Right cardiac atrium (tissue), 5 donors: ENCODE results near the gene DDR1. TPM values are rescaled to one million over a fixed set of nuclear protein-coding genes. Genes with fewer than 3 reads are reported as not detected.
"Not testable (repeated sequence)": the region's sequence is repeated elsewhere in the genome, so short reads cannot be mapped to it uniquely, and the experiment has no call there.

Experiments
- ATAC-seq, 2 donors: fragments of 200-7000 bp; cut with Tn5 transposase; one replicate each; pipeline versions ENCODE4 v1.8.0 to v1.9.1; 2020; ENCODE audit warnings: moderate library complexity in 2 of 2, mild to moderate bottlenecking in 1 of 2
- DNase-seq, 3 donors: peaks; one replicate each; pipeline ENCODE4 v3.0.0-alpha.2; 2020
- H3K27ac ChIP-seq: one replicate; pipeline ENCODE4 v1.5.1; 2013; ENCODE audit warnings: mild to moderate bottlenecking, low read length, control low read depth, moderate library complexity
- H3K27me3 ChIP-seq: one replicate; pipeline ENCODE4 v1.6.1; 2013; ENCODE audit not compliant: control insufficient read depth, insufficient read depth
- H3K4me1 ChIP-seq: one replicate; pipeline ENCODE4 v1.6.1; 2013; ENCODE audit warnings: low read length; ENCODE audit not compliant: control insufficient read depth, insufficient read depth
- H3K4me3 ChIP-seq: one replicate; pipeline ENCODE4 v1.5.1; 2013; ENCODE audit warnings: low read length, control low read depth
- H3K9me3 ChIP-seq: one replicate; pipeline ENCODE4 v1.6.1; 2013; ENCODE audit warnings: low read length; ENCODE audit not compliant: control insufficient read depth
- WGBS: extraction: QIAGEN DNeasy Blood & Tissue Kit; methylation state at CpG from one replicate; pipeline ENCODE4 v1.1.7; 2013; 5-methylcytosine and 5-hydroxymethylcytosine counted together
- intact Hi-C, 4 donors: fragments of 100-400 bp; cut with DNase I; formaldehyde crosslinking; loops; one replicate each; pipeline versions ENCODE4 v1.11.0 to v1.14.0; 2022 to 2023
- polyA plus RNA-seq: library from polyadenylated mRNA; stranded (reverse); fragments of 200-250 nt; gene quantifications from one replicate; pipeline ENCODE4 v1.2.3, GENCODE V29; 2013
- total RNA-seq, 4 donors: library from RNA; stranded (reverse); fragmentation: NEBNext Ultra II Directional; extraction: Animal tissue kit (Norgen Biotek cat#: 25700); gene quantifications; one replicate each; pipeline ENCODE4 v1.2.1, GENCODE V29; 2021
- donor health status: healthy with polysubstance abuse.
- donor health status: DM: no; HTN: yes; CAD: no.
- donor health status: DM: no; HTN: no; CAD: no.
- donor health status: DM: no; HTN: yes; CAD: no; lungs with severe emphysema.
- donor health status: DM: yes; HTN: yes; CAD: no.

DDR1 gene
- total and polyA plus RNA-seq, 5 donors = 46.9 to 120 (median 97.1) TPM

GRCh38 chr6:30871592-30872183 is 12.6 kb upstream of the DDR1 start:
- Histone ChIP-seq H3K27ac (no peak overlapping the region), H3K4me1 (no peaks in the 10 kb centered on the region), H3K27me3 (no peaks in the 10 kb centered on the region), H3K9me3 (no peaks in the 10 kb centered on the region), H3K4me3 (no peak overlapping the region)
- no peak for DNase-seq
- ATAC-seq = no peak
- 79% methylated on average over 4 of the region's 4 CpGs for WGBS
- intact Hi-C loops = no loop called here

GRCh38 chr6:30873137-30873640 is 11.1 kb upstream of the DDR1 start:
- no peak overlapping the region for H3K27ac ChIP-seq
- H3K9me3 ChIP-seq = no peaks in the 10 kb centered on the region
- 96% methylated on average over 2 of the region's 2 CpGs for WGBS
- no peak overlapping the region for H3K4me3 ChIP-seq
- ATAC-seq (no peak), DNase-seq (no peak)
- intact Hi-C loops = no loop called here
- no peaks in the 10 kb centered on the region for H3K27me3 ChIP-seq
- no peaks in the 10 kb centered on the region for H3K4me1 ChIP-seq

- intact Hi-C loops, ATAC-seq, H3K27me3 ChIP-seq, H3K9me3 ChIP-seq, H3K4me3 ChIP-seq, H3K4me1 ChIP-seq, DNase-seq, H3K27ac ChIP-seq: not testable (repeated sequence)
- 98% methylated on average over 3 of the region's 3 CpGs for WGBS
Observed at GRCh38 chr6:30873795-30874194, 10.5 kb upstream of the DDR1 start.

GRCh38 chr6:30875244-30876038 is 8.9 kb upstream of the DDR1 start:
- ATAC-seq (no peak), DNase-seq (no peak)
- 90% methylated on average over 18 of the region's 18 CpGs for WGBS
- intact Hi-C loops = loop anchor here (2.0 to 5.0 kb wide), 2 partner anchors 47 to 48 kb away; no protein-coding TSS in a partner anchor
- no peaks in the 10 kb centered on the region for H3K4me1 ChIP-seq
- H3K9me3 ChIP-seq = no peaks in the 10 kb centered on the region
- H3K27me3 ChIP-seq = no peaks in the 10 kb centered on the region
- H3K4me3 ChIP-seq = no peak overlapping the region
- H3K27ac ChIP-seq = no peak overlapping the region

- H3K27ac ChIP-seq = no peak overlapping the region
- intact Hi-C loops = loop anchor here (2.0 to 5.0 kb wide), 2 partner anchors 47 to 49 kb away; no protein-coding TSS in a partner anchor
- H3K4me3 ChIP-seq = no peak overlapping the region
- peak in 1 of 2 donors; percentile 41 for ATAC-seq
- H3K4me1 ChIP-seq = no peaks in the 10 kb centered on the region
- H3K27me3 ChIP-seq = no peaks in the 10 kb centered on the region
- no peak for DNase-seq
- 42% methylated on average over 4 of the region's 4 CpGs for WGBS
- no peaks in the 10 kb centered on the region for H3K9me3 ChIP-seq
Observed at GRCh38 chr6:30876039-30876730, 8.1 kb upstream of the DDR1 start.

- peak; percentile 90 to 98 (median 94) for DNase-seq
- H3K4me1 ChIP-seq = peaks cover 5% of the 10 kb centered on the region
- 13% methylated on average over 15 of the region's 15 CpGs for WGBS
- peak; percentile 88 to 92 for ATAC-seq
- no peaks in the 10 kb centered on the region for H3K9me3 ChIP-seq
- intact Hi-C loops = loop anchor here (2.0 to 5.0 kb wide), 2 partner anchors 49 to 50 kb away; no protein-coding TSS in a partner anchor
- H3K27me3 ChIP-seq = no peaks in the 10 kb centered on the region
- H3K4me3 ChIP-seq = peak overlapping the region; percentile 46
- peak overlapping the region; percentile 91 for H3K27ac ChIP-seq
Observed at GRCh38 chr6:30877419-30878262, 6.7 kb upstream of the DDR1 start.

- no peaks in the 10 kb centered on the region for H3K9me3 ChIP-seq
- WGBS = 81% methylated on average over 8 of the region's 8 CpGs
- H3K27me3 ChIP-seq = no peaks in the 10 kb centered on the region
- DNase-seq (no peak), ATAC-seq (no peak)
- no peak overlapping the region for H3K27ac ChIP-seq
- peaks cover 9% of the 10 kb centered on the region for H3K4me1 ChIP-seq
- intact Hi-C loops = loop anchor here (5.0 to 10.0 kb wide), 3 partner anchors 53 to 138 kb away; partner anchors contain the start of genes FLOT1 (in 3 of the 4) and IER3 (in 3 of the 4)
- no peak overlapping the region for H3K4me3 ChIP-seq
Observed at GRCh38 chr6:30879684-30880427, 4.5 kb upstream of the DDR1 start.

GRCh38 chr6:30880698-30881252 is 3.5 kb upstream of the DDR1 start:
- intact Hi-C loops = loop anchor here in 3 of 4 donors (5.0 to 10.0 kb wide), 2 partner anchors 136 to 138 kb away; partner anchors contain the start of genes FLOT1 (in 3 of the 3) and IER3 (in 3 of the 3)
- no peaks in the 10 kb centered on the region for H3K27me3 ChIP-seq
- no peak overlapping the region for H3K4me3 ChIP-seq
- DNase-seq = peak in 1 of 3 donors; percentile 62
- ATAC-seq = no peak
- no peaks in the 10 kb centered on the region for H3K9me3 ChIP-seq
- no peak overlapping the region for H3K27ac ChIP-seq
- peaks cover 14% of the 10 kb centered on the region for H3K4me1 ChIP-seq
- WGBS = 70% methylated on average over 16 of the region's 16 CpGs

- 64% methylated on average over 14 of the region's 14 CpGs for WGBS
- Histone ChIP-seq H3K27me3 (no peaks in the 10 kb centered on the region), H3K4me3 (no peak overlapping the region), H3K4me1 (peaks cover 18% of the 10 kb centered on the region), H3K27ac (peak overlapping the region; percentile 9), H3K9me3 (no peaks in the 10 kb centered on the region)
- DNase-seq = peak in 2 of 3 donors; percentile 38 to 58
- no peak for ATAC-seq
- intact Hi-C loops = loop anchor here in 3 of 4 donors (5.0 to 10.0 kb wide), 2 partner anchors 137 to 139 kb away; partner anchors contain the start of genes FLOT1 (in 3 of the 3) and IER3 (in 3 of the 3)
Observed at GRCh38 chr6:30881392-30882203, 2.7 kb upstream of the DDR1 start.
